BLaER1 (cell line): ENCODE measurements around the gene SEC22A.

Experiments used
- H3K27ac ChIP-seq: shearing (Covaris generic); formaldehyde crosslinking; 2 replicates; pipeline ENCODE4 v1.8.1; 2022
- H3K27me3 ChIP-seq: shearing (Covaris generic); formaldehyde crosslinking; 2 replicates; pipeline ENCODE4 v1.8.1; 2022
- H3K36me3 ChIP-seq: shearing (Covaris generic); formaldehyde crosslinking; 2 replicates; pipeline ENCODE4 v1.8.1; 2022
- H3K4me1 ChIP-seq: shearing (Covaris generic); formaldehyde crosslinking; 2 replicates; pipeline ENCODE4 v1.8.1; 2022
- H3K4me2 ChIP-seq: shearing (Covaris generic); formaldehyde crosslinking; 2 replicates; pipeline ENCODE4 v1.8.1; 2022
- H3K4me3 ChIP-seq: shearing (Covaris generic); formaldehyde crosslinking; 2 replicates; pipeline ENCODE4 v1.8.1; 2022
- H3K9ac ChIP-seq: shearing (Covaris generic); formaldehyde crosslinking; 2 replicates; pipeline ENCODE4 v1.8.1; 2022
- H3K9me3 ChIP-seq: shearing (Covaris generic); formaldehyde crosslinking; 2 replicates; pipeline ENCODE4 v1.8.1; 2022
- H4K20me1 ChIP-seq: shearing (Covaris generic); formaldehyde crosslinking; 2 replicates; pipeline ENCODE4 v1.8.1; 2022
- Cebpa-rat ChIP-seq: shearing (Covaris generic); IDR thresholded peaks from 2 replicates; pipeline ENCODE4 v1.8.1; 2022

The SEC22A gene

DNA sequence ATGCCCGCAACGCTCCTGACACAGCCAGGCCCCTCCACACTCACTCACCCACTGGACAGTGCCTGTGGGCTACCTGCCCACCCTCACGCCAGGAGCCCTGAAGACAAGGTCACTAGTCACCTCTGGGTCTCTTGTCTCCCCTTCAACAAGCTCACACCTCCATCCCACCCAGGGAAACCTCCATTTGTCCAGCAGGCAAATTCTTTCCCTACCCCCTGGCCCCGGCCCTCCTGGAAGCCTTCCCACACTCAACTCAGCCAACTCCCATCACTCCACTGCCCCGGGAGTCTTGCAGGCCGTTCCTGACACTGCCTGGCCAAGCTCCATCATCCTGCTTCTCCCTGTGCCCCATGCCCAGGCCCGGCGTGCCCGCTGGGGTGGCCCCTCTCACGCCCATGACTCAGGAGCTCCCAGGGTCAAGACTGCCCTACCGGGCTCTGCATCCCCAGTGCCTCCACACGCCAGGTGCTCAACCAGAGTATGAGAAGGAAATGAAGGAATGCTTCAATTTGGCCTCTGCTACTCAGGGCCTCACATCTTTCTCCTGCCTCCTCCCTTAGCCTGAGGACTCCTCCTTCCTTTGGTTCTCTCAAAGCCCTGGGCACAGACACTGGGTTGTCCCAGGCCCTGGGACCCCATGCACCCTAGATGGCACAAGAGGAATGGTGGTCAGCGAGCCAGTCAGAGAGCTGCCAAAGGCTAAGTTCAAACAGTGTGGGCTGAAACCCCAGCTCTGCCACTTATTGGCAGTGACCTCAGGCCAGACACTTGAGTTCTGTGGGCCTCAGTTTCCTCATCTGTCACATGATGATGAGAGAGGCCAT, 88.6 kb downstream of the SEC22A start:
- Histone ChIP-seq H3K27ac (no peak overlapping the region), H3K4me1 (peaks cover 49% of the 10 kb centered on the region), H3K9ac (no peak overlapping the region), H4K20me1 (peaks cover 14% of the 10 kb centered on the region; the same call in 1 of the 2 replicates), H3K4me3 (no peak overlapping the region), H3K27me3 (no peaks in the 10 kb centered on the region), H3K36me3 (peaks cover 5% of the 10 kb centered on the region; the same call in 1 of the 2 replicates), H3K4me2 (no peak overlapping the region), H3K9me3 (no peaks in the 10 kb centered on the region)
- no peak for TF ChIP-seq Cebpa-rat

DNA sequence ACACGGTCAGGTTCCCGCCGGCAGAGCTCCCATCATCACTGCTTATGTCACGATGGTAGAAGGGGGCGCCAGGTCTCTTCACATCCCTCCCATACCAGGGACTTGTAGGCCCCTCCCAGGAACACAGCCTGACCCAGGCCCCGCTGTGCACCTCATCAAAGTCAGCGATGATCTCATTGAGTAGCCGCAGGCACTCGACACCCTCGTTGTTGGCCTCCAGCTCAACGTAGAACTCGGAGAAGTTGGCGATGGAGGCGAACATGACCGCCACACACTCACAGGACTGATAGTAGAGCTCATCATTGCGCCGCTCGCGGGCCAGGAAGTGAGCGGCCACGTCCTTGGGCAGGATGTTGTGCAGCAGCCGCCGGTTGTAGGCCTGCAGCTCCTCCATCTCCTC, 89.2 kb downstream of the SEC22A start:
- Histone ChIP-seq H4K20me1 (peaks cover 9% of the 10 kb centered on the region; the same call in 1 of the 2 replicates), H3K9me3 (no peaks in the 10 kb centered on the region), H3K4me1 (peaks cover 43% of the 10 kb centered on the region), H3K27me3 (no peaks in the 10 kb centered on the region), H3K36me3 (peaks cover 5% of the 10 kb centered on the region; the same call in 1 of the 2 replicates), H3K27ac (no peak overlapping the region), H3K4me3 (no peak overlapping the region), H3K4me2 (no peak overlapping the region), H3K9ac (no peak overlapping the region)
- TF ChIP-seq Cebpa-rat: no peak

DNA sequence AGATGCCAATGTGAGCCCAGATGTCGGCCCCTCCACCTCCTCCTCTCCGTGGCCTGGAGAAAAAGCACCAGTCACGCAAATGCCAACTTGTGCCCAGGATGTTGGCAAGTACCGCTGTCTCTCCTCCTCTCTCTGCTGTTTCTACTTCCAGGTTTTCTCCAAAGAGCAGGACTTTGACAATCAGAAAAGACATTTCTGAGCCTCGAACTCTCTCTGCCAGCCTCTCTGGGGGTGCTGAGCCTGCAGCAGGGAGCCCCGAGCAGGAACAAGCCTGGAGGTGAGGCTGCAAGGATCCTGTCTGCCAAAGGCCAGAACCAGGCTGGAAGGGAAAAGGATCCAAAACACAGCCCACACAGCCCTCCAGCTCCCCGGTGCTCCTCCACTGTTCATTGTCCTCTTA, 89.7 kb downstream of the SEC22A start:
- no peak overlapping the region for H3K4me3 ChIP-seq
- H3K27ac ChIP-seq: no peak overlapping the region
- H4K20me1 ChIP-seq: peaks cover 7% of the 10 kb centered on the region; the same call in 1 of the 2 replicates
- no peaks in the 10 kb centered on the region for H3K9me3 ChIP-seq
- peaks cover 40% of the 10 kb centered on the region for H3K4me1 ChIP-seq
- H3K9ac ChIP-seq: no peak overlapping the region
- no peak for TF ChIP-seq Cebpa-rat
- peaks cover 5% of the 10 kb centered on the region; the same call in 1 of the 2 replicates for H3K36me3 ChIP-seq
- no peaks in the 10 kb centered on the region for H3K27me3 ChIP-seq
- H3K4me2 ChIP-seq: 0 out of 2 replicates have a peak overlapping the region, but pooled peaks have one; percentile 49

DNA sequence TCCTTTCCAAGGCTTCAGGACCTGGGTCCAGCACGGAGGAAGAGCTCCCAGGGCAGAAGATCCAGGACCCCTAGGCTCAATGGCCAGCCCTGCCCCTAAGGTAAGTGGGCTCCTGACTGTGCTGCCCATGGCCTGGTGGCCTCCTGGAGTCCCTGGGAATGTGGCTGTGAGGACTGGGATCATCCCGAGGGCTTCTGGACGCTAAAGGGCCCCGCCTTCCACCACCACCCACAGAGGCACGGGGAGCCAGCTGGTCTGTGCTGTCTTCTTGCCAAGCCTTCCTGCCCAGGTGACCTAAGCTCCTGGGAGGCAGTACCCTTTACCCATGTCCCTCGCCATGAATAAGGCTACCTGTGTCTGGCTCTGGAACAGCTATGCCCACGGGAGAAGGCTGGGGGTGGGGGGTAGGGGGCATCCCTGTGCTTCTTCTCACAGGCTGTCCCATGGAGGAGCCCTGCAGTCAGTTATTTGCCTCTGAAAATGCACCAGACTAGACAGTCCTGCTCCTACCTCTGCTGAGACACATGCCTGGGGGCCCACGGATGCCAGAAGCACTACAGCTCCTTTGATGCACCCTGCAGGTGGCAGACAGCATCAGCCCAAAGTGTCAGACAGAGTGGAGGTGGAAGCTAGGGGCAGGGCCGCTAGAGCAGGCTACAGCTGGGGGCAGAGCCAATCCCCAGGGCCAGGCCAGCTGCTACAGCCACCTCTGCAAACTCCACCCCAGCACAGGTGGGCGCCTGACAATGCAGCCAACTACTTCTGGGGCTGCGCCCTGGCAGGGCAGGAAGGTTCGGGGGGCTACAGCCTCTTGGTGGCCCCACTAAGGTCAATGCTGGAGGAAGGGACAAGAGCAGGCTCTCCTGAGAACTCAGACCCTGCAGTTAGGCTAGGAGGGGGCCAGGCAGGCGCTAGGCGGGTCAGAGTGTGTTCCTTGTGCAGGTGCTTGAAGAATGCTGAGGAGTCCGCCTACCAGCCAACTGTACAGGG, 90.9 kb downstream of the SEC22A start:
- peaks cover 39% of the 10 kb centered on the region for H3K4me1 ChIP-seq
- peaks cover 5% of the 10 kb centered on the region; the same call in 1 of the 2 replicates for H3K36me3 ChIP-seq
- H3K4me2 ChIP-seq: peak overlapping the region; percentile 49
- no peak overlapping the region for H3K9ac ChIP-seq
- TF ChIP-seq Cebpa-rat: no peak
- no peak overlapping the region for H3K27ac ChIP-seq
- H3K27me3 ChIP-seq: no peaks in the 10 kb centered on the region
- H3K9me3 ChIP-seq: no peaks in the 10 kb centered on the region
- no peak overlapping the region for H3K4me3 ChIP-seq
- no peaks in the 10 kb centered on the region for H4K20me1 ChIP-seq

DNA sequence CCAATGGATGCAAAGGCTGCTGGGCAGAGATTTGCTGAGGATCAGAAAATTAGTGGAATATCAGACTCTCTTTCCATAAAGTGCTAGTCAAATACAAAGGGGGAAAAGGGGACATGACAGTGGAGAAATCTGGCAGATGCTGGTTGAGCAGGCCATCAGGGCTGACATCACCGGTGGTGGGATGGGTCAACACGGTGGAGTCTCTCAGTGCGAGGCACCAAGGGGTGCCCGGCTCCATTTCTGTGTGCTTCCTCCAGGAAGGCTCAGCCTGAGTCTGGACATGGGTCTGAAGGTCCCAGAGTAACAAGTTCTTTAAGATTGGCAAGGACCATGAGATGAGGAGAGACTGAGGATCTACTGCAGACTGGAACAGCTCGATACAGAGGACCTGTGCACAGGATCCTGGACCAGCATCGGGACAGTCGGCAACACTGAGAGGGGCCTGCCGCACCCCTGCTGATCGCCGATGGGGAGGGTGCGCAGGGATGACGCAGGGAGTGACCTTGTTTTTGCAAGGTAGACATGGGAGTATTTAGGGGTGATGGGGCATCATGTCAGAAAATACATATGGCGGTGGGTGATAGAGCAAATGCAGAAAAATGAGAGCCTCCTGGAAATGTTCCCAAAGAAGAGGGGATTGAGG, 92.7 kb downstream of the SEC22A start:
- no peaks in the 10 kb centered on the region for H3K9me3 ChIP-seq
- H3K27ac ChIP-seq: no peak overlapping the region
- no peaks in the 10 kb centered on the region for H3K27me3 ChIP-seq
- H3K36me3 ChIP-seq: peaks cover 5% of the 10 kb centered on the region; the same call in 1 of the 2 replicates
- no peak overlapping the region for H3K4me2 ChIP-seq
- H3K4me1 ChIP-seq: peaks cover 43% of the 10 kb centered on the region
- H3K4me3 ChIP-seq: no peak overlapping the region
- no peak for TF ChIP-seq Cebpa-rat
- no peak overlapping the region for H3K9ac ChIP-seq
- H4K20me1 ChIP-seq: no peaks in the 10 kb centered on the region

DNA sequence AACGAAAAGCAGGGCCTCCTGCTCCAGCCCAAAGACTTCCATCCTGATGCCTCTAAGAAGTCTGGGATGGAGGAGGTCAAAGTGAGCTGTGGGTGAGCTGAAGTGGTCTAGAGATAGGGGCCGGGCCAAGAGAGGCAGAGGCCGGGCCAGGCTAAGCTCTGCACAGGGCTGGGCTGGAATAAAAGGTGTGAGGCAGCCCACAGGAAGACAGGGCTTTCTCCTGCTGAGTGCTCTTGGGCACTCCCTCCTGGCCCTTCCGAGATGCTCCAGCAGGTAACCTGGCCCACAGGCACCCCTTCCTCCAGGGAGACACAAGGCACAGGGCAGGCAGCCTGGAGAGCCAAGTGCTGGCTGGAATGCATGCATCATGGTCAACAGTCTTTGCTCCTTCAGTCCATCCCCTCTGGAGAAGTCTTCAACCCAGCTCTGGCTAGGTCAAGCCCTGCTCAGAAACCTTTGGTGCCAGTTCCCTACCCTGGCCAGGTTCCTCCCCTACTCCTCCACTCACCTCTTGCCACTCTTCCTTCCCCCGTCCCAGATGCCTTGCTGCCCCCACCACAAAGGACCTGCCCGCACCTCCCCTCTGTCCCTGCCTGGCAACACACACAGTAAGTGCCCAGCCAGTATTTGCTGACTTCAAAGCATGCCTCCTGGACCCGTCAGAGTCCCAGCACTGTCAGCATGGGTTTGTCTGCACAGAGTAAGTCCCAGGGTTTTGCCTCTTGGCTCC, 93.6 kb downstream of the SEC22A start:
- no peaks in the 10 kb centered on the region for H3K27me3 ChIP-seq
- H3K4me3 ChIP-seq: no peak overlapping the region
- TF ChIP-seq Cebpa-rat: no peak
- no peak overlapping the region for H3K27ac ChIP-seq
- peaks cover 5% of the 10 kb centered on the region; the same call in 1 of the 2 replicates for H3K36me3 ChIP-seq
- H4K20me1 ChIP-seq: no peaks in the 10 kb centered on the region
- H3K9ac ChIP-seq: no peak overlapping the region
- peaks cover 53% of the 10 kb centered on the region for H3K4me1 ChIP-seq
- H3K9me3 ChIP-seq: no peaks in the 10 kb centered on the region
- no peak overlapping the region for H3K4me2 ChIP-seq

DNA sequence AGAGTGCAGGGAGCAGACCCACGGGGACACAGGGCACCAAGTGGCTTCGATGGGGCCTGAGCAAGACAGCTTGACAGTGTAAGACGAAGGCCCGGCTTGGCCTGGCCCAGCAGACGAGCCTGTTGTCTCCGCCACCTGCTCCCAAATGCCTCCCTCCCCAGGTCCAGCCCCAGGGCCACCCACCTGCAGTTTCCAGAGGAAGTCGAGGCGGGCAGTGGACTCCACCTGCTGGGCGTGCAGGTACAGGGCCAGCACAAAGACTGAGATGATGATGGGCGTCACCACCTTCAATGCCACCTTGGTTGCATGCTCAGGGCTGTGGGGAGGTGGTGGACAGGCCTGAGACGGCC, 94.1 kb downstream of the SEC22A start:
- no peak overlapping the region for H3K4me2 ChIP-seq
- H3K4me3 ChIP-seq: no peak overlapping the region
- H3K36me3 ChIP-seq: no peaks in the 10 kb centered on the region; the same call in 1 of the 2 replicates
- TF ChIP-seq Cebpa-rat: no peak
- no peaks in the 10 kb centered on the region for H3K27me3 ChIP-seq
- H4K20me1 ChIP-seq: no peaks in the 10 kb centered on the region
- no peak overlapping the region for H3K9ac ChIP-seq
- no peaks in the 10 kb centered on the region for H3K9me3 ChIP-seq
- H3K27ac ChIP-seq: no peak overlapping the region
- H3K4me1 ChIP-seq: peaks cover 58% of the 10 kb centered on the region

DNA sequence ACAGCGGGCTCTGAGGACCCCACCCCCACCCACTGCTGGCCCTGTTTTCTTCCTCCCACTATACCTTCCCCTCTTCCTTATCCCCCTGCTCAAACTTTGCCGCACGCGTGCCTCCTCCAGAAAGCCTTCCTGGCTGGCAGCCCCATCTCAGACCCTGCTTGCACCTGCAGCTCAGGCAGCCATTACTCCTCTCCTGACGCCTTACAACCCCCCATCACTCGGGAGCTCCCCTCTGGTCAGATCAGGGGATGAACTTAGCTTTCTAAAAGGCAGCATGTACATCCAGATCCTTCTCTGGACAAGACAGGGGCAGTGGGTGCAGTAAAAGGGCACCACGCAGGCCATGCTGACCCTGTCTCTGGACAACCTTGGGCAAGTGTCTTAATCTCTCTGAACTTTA, 94.5 kb downstream of the SEC22A start:
- TF ChIP-seq Cebpa-rat: no peak
- Histone ChIP-seq H3K4me3 (no peak overlapping the region), H3K4me1 (peaks cover 62% of the 10 kb centered on the region), H3K27me3 (no peaks in the 10 kb centered on the region), H3K36me3 (no peaks in the 10 kb centered on the region), H4K20me1 (no peaks in the 10 kb centered on the region), H3K27ac (no peak overlapping the region), H3K9ac (no peak overlapping the region), H3K4me2 (no peak overlapping the region), H3K9me3 (no peaks in the 10 kb centered on the region)
